T-helper 2 cell (primary cell): ENCODE data around the gene PPID.
A peak's percentile ranks its signal among the peaks of the same experiment; 100 is the strongest.
"Not testable (repeated sequence)": the region's sequence is repeated elsewhere in the genome, so short reads cannot be mapped to it uniquely, and the experiment has no call there.

Experiments
- DNase-seq, 5 experiments: peaks; one replicate each; pipeline versions ENCODE4 v3.0.0 to v3.0.0-alpha.2; 2012 to 2022
- total RNA-seq, 2 donors: gene quantifications; one replicate each; lab custom pipeline; 2026; lab: John Stamatoyannopoulos, UW

The PPID gene
- total RNA-seq = 14.0 to 29.2 reads per million in 2 donors

GRCh38 chr4:158722917-158723793 lies at the start of gene PPID:
TSS of gene PPID (minus strand) at chr4:158723396. CDS start at chr4:158723288, 108 bp downstream.
- DNase-seq = peak; percentile 63 to 90 (median 72)

GRCh38 chr4:158771776-158772175 lies 48.6 kb upstream of the PPID start:
- DNase-seq = no peak

GRCh38 chr4:158770671-158771070 lies 47.5 kb upstream of the PPID start:
- no peak for DNase-seq

- DNase-seq = peak; percentile 1 to 75 (median 29)
Measured at GRCh38 chr4:158769175-158769921, 46.2 kb upstream of the PPID start.

GRCh38 chr4:158768555-158769174 lies 45.5 kb upstream of the PPID start, which contains the start of gene FNIP2:
TSS of gene FNIP2 (plus strand) at chr4:158769026. CDS start at chr4:158769213, 187 bp downstream.
- DNase-seq = peak; percentile 42 to 82 (median 76)

GRCh38 chr4:158767451-158767850 lies 44.3 kb upstream of the PPID start:
- DNase-seq = no peak

GRCh38 chr4:158766434-158767044 lies 43.3 kb upstream of the PPID start:
- no peak for DNase-seq

- no peak for DNase-seq
Measured at GRCh38 chr4:158763462-158763861, 40.3 kb upstream of the PPID start.

GRCh38 chr4:158762553-158762952 lies 39.4 kb upstream of the PPID start:
- DNase-seq = no peak

GRCh38 chr4:158760866-158761265 lies 37.7 kb upstream of the PPID start:
- DNase-seq = no peak

- DNase-seq = not testable (repeated sequence)
Measured at GRCh38 chr4:158759539-158759938, 36.3 kb upstream of the PPID start.

GRCh38 chr4:158758703-158759102 lies 35.5 kb upstream of the PPID start:
- DNase-seq = no peak

- no peak for DNase-seq
Measured at GRCh38 chr4:158758142-158758541, 34.9 kb upstream of the PPID start.

GRCh38 chr4:158756588-158756987 lies 33.4 kb upstream of the PPID start:
- no peak for DNase-seq

GRCh38 chr4:158755819-158756218 lies 32.6 kb upstream of the PPID start:
- DNase-seq = not testable (repeated sequence)

- DNase-seq = no peak
Measured at GRCh38 chr4:158754385-158755180, 31.4 kb upstream of the PPID start.

GRCh38 chr4:158750379-158750778 lies 27.2 kb upstream of the PPID start:
- no peak for DNase-seq

- not testable (repeated sequence) for DNase-seq
Measured at GRCh38 chr4:158746537-158746936, 23.3 kb upstream of the PPID start.

GRCh38 chr4:158741326-158742021 lies 18.3 kb upstream of the PPID start:
- no peak for DNase-seq

GRCh38 chr4:158739600-158739999 lies 16.4 kb upstream of the PPID start:
- no peak for DNase-seq

- DNase-seq = no peak
Measured at GRCh38 chr4:158738866-158739265, 15.7 kb upstream of the PPID start.
